ENCODE data around the gene LRRC8B.

DNA sequence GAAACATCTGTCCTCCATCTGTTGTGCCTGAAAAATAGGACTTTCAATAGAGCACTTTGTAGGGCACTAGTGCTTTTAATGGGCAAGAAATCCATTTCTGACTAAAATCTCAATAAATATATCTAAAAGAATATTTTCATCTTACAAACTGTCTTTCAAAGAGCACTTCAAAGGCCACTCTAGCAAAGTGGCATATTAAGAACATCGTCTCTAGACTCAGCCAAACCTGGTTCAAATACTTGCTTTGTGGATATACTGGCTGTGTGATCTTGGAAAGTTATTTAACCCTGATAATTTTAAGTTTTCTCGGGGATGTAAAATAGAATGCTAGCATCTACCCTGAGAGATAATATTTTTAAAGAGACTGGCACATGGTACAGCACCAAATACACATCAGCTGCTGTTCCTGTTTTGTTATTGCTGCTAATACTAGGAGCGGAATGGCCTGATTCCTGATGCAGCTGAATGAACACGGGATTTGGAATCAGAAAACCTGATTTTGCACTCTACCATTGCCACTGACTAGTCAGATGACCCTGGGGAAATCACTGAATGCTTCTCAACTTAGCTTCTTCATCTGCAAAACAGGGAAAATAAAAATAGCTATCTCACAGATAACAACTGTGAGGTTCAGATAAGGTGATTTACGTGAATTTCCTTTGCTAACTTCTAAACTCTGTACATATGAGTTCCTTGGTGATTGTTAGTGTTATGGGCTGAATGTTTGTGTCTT lies 83.1 kb downstream of the LRRC8B start:
- TF ChIP-seq, protein P1, sequence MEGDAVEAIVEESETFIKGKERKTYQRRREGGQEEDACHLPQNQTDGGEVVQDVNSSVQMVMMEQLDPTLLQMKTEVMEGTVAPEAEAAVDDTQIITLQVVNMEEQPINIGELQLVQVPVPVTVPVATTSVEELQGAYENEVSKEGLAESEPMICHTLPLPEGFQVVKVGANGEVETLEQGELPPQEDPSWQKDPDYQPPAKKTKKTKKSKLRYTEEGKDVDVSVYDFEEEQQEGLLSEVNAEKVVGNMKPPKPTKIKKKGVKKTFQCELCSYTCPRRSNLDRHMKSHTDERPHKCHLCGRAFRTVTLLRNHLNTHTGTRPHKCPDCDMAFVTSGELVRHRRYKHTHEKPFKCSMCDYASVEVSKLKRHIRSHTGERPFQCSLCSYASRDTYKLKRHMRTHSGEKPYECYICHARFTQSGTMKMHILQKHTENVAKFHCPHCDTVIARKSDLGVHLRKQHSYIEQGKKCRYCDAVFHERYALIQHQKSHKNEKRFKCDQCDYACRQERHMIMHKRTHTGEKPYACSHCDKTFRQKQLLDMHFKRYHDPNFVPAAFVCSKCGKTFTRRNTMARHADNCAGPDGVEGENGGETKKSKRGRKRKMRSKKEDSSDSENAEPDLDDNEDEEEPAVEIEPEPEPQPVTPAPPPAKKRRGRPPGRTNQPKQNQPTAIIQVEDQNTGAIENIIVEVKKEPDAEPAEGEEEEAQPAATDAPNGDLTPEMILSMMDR (IDR thresholded peaks at IDR 0.05) = no peak
- TF ChIP-seq POLR2A (IDR thresholded peaks at IDR 0.05) = no peak
